Retinal pigment epithelial cell (primary cell): ENCODE measurements around the gene KCNQ5.

Experiments
- DNase-seq: peaks from one replicate; pipeline ENCODE4 v3.0.0-alpha.2; 2010; ENCODE audit warnings: low read depth
- H3K4me3 ChIP-seq: 2 replicates; pipeline ENCODE4 v1.5.1; 2011; ENCODE audit warnings: mild to moderate bottlenecking, low read length, control low read depth, moderate library complexity
- CTCF ChIP-seq: conservative IDR thresholded peaks from 2 replicates; pipeline ENCODE4 v1.5.1; 2011; ENCODE audit warnings: low read depth, low read length, control low read depth, inconsistent platforms

KCNQ5 gene

GRCh38 chr6:72842140-72842539 lies 220.3 kb downstream of the KCNQ5 start:
- TF ChIP-seq CTCF, result no peak
- H3K4me3 ChIP-seq, result no peak overlapping the region
- DNase-seq, result no peak

DNA sequence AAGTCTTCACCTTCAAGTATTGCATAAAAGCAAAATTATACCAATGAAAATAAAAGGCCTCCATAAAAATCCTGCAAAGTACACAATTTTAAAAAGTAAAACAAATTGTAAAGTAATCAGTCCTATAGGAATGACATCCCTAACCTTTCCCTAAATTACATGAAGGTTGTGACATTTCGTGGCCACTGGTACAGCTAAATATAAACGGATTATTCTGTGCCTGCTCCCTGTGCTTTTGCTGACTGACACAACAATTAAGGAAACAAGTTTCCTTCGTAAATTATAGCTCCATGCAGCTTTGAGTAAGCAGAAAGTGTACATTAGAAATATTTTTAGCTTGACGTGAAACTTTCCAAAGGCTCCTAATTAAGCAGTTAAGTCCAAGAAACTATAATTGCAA lies 222.8 kb downstream of the KCNQ5 start:
- no peak for DNase-seq
- H3K4me3 ChIP-seq, result no peak overlapping the region

GRCh38 chr6:72849346-72849745 lies 227.5 kb downstream of the KCNQ5 start:
- TF ChIP-seq CTCF, result no peak
- no peak overlapping the region for H3K4me3 ChIP-seq
- DNase-seq, result no peak

More for the DNA sequence above, 222.8 kb downstream of the KCNQ5 start:
- TF ChIP-seq CTCF, result no peak

DNA sequence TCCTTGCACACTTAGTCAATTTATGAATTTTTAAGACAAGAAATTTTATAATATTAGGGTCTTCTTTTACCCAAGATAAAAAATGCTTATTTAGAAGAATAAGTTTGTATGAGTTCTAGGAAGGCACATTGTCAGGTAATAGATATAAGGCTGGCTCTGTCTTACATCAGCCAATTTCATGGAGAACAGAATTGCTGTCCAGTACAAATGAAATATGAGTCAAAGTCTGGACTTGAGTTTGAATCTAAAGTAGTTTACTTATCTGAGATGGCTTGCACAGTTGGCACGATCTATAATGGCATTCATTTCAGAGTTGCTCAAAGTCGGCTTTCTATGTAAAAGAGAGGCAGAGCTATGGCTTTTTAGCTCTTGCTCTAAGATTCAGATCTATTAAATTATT lies 228.2 kb downstream of the KCNQ5 start:
- DNase-seq, result no peak
- TF ChIP-seq CTCF, result no peak
- no peak overlapping the region for H3K4me3 ChIP-seq

DNA sequence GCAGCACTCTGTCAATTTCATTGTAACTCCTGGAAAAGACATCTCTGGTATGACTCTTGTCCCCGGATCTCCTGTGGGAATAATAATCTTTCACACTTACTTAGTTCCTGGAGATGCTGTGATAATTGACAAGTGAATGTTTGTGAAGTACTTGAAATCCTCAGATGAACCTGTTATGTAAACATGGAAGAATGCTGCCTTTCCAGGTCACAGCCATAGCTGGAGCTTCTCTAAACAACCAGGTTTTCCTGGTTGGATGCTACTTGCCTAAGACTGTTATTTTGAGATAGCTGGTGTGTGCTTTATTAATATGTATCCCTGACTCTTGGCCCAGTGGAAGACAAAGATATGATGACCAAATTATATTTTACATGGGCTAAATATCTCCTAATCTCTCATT lies 228.6 kb downstream of the KCNQ5 start:
- no peak for TF ChIP-seq CTCF
- H3K4me3 ChIP-seq, result no peak overlapping the region
- DNase-seq, result no peak

- no peak for DNase-seq
- H3K4me3 ChIP-seq, result no peak overlapping the region
- no peak for TF ChIP-seq CTCF
Measured at GRCh38 chr6:72855471-72855870, 233.6 kb downstream of the KCNQ5 start.

GRCh38 chr6:72856801-72857200 lies 234.9 kb downstream of the KCNQ5 start:
- DNase-seq, result no peak
- no peak overlapping the region for H3K4me3 ChIP-seq
- TF ChIP-seq CTCF, result no peak
